Superior temporal gyrus (tissue), 1 donor: ENCODE data around the gene EPHA3.
A peak's percentile ranks its signal among the peaks of the same experiment; 100 is the strongest.

Experiments
- DNase-seq: peaks from one replicate; pipeline ENCODE4 v3.0.0-alpha.2; 2016; ENCODE audit errors: extremely low spot score

The EPHA3 gene

DNA sequence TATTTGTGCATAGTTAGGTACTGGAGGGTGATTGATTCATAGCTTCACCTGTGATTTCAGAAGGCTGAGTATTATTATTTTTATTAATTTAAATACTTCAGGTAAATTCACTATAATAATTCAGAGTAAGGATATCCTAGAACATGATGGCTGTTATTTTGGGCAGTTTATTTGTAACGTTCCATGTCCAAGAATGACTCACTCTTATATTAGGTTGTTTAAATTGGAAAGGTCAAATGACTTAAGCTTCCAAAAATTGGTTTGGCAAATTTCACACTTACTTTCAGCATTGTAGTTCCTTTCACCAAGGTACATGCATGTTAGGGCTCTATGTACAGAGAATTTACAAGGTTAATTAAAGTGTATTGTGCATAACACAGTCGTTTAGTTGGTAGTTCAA lies 120.2 kb downstream of the EPHA3 start:
- DNase-seq, result no peak

DNA sequence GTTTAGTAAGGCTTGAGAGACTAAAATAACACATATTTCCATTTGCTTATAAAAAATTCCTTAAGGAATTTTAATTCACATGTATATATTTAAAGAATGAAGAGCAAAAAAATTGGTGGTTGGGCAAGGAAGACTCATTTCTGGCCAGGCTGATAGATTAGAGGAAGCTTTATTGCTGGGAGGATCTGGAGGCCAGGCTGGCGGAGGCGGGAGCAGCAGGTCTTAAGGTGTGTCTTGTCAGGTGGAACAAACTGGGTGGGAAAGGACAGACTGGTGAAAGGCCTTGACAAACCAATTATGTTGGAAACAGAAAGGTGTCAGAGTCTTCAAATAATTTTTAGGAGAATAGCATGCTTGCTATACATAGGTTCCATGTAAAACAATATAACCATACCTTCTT lies 124.7 kb downstream of the EPHA3 start:
- no peak for DNase-seq

DNA sequence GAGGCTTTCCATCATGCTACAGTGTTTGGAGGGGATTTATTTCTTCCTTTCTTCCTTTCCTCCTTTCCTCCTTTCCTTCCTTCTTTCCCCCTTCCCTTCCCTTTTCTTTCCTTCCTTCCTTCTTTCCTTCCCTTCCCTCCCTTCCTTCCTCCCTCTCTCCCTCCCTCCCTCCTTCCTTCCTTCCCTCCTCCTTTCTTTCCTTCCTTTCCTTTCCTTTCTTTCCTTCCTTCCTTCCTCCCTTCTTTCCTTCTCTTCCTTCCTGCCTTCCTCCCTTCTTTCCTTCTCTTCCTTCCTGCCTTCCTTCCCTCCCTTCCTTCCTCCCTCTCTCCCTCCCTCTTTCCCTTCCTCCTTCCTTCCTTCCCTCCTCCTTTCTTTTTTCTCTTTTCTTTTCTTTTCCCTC lies 127.2 kb downstream of the EPHA3 start:
- no peak for DNase-seq

DNA sequence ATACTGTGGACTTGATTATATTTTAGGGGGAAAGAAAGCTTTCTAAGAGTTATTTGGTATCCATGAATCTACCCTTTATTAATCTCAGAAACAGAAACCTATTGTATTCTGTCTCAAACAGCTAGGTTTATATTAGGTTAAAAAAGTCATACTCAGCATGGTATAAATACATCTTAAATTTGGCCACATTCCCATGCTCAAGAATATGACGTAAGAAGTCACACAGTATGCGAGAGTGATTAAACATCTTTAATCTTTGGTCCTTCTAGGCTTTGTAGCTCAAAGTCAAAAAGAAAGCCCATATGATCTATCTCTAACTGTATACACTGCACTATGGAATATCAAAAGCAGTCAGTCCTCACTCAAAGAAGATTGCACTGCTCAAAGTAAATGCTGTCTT lies 131.4 kb downstream of the EPHA3 start:
- DNase-seq, result no peak

DNA sequence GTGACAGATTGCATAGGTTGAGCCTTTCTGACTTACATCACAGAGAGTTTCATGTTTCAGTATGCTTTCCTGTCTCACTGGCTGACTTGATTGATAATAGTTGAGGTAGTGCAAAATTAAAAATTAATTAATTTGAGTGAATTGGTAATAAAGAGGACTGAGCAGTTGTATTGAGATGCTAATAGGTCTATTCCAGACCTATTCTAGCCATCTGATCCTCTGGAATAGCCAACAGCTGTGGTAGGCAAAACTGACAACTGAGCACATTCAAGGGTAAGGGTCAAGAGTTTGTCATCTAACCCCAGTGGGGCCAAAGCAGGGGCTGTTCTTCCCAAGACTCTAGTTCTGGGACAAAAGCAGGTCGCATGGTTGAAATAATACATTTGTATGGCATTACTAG lies 132.4 kb downstream of the EPHA3 start:
- no peak for DNase-seq

DNA sequence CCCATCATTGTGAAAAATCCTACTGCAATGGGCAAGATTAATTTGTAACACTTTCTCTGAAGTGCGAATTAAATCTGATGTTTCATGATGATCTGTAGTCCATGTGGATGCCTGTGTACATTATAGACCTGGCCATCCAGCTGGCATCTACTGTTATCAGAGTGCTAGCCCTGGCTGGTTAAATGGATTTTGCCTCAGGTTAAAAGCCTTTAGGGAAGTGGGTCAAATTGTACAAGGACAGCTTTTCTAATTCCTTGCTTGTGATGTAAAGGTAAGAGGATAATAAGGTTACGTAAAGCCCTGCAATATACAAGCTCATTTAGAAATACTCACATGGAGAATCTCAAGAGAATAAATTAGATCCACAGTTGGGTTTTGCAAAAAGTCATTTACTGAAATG lies 138.2 kb downstream of the EPHA3 start:
- no peak for DNase-seq

DNA sequence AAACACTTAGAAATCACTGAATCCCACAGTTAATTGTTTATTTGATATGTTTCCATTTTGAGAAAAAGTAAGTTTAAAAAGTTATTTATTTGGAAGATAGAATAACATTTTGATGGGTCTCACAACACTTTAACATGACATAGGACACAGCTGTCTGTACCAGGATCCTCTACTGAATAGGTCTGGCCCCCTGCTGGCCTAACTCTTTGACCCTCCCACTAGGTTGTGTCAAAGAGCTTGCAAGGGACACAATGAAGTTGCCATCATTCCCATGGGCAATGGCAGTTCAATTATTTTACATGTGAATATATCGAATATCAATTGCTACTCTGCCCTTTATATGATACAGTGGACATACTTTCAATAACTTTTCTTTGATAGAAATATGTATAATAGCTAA lies 138.9 kb downstream of the EPHA3 start:
- DNase-seq, result no peak

DNA sequence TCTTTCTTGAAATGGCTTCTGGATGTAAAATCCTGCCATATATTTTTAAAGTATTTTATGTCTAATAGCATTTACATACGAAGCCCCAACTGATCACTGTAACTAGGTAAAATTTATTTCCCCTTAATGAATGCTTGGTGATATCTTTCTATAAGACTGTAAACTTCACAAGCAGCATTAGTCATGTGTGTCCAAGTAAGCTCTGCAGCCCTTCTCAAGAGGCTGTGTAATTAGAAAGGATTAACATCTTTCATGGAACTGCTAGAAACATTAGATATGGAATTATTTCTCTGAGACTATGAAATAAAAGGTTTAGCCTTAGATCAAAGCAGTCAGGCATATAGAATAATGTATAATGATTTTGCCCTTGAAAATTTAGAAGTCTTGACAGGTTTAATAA lies 143.3 kb downstream of the EPHA3 start:
- no peak for DNase-seq

DNA sequence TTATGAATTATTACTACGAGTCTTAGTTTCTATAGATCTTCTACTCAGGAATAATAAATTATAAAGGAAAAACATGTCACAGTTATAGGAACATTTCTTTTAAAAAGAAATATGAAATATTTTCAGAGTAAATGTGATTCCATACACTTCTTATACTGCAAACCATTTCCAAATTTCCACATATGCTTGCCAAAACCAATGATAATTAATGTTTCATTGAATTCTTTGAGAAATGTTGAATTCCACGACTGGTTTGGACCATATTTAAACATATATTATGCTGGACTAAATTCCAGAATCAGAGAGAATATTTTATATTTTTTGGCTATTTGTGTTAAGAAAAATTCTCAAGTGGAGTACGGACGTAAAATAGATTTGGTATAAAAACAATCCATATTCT lies 144.6 kb downstream of the EPHA3 start:
- no peak for DNase-seq

DNA sequence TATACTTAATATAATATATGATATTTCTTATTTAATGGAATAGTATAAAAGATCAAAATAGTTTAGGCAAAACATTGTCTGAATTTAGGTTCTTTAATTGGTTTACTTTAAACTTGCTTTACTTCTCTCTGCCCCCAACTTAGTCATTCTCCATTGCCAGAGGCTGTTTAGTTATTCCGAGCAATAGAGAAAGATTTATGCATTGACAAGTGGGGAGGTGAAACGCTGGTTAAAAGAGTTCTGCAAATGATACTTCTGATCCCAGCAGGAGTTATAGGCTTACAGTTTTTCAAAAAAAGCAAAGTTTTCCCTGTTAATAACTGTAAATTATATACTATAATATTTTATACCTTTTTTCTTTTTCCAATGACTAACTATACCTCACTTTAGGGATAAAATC lies 145.4 kb downstream of the EPHA3 start:
- DNase-seq, result no peak

DNA sequence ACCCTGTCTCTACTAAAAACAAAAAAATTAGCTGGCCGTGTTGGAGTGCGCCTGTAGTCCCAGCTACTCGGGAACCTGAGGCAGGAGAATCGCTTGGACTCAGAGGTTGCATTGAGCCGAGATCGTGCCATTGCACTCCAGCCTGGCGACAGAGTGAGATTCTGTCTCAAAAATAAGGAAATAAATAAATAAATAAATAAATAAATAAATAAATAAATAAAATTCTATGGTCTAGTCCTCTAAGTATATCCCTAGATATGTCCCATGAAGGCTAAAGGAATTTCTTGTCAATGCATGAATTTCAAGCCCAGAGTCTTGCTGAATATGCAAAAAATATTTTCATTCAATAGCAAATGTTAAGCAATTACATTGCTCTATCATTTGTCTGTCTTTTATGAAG lies 149.0 kb downstream of the EPHA3 start:
- DNase-seq, result no peak

DNA sequence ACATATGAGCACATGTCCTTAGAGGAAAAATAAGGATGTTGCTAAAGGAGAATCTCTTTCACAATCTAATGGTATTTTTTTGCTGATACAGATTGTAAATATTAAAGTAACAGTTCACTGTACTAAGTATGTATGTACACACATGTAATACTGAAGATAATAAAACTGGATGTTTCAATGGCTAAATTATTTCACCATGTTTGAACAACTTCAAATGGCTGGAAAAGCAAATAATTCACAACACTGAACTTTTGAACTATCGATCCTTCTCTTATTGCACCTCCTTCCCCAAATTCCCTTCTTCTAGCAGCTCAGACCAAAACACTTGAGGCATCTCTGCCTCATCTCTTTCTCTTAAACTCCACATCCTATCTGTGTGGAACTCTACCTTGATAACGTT lies 149.5 kb downstream of the EPHA3 start:
- DNase-seq, result no peak

DNA sequence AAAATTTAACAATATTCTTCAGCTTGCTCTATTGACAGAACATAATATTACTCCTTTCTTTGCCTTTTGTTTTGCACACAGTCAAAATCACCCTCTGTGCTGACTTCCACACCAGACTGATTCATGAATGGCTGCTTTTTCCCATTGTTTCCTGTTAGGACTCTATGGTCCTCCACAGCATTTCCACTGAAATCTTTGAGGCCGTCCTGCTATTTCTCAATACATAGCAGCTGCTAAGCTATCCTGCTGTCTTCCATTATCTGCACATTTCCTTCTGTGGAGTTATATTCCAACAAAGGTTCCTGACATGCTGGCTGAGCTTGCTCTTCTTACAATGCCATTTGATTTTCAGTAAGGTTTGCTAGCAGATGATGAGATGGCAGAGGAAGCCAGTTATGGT lies 153.3 kb downstream of the EPHA3 start:
- DNase-seq, result peak; percentile 57

DNA sequence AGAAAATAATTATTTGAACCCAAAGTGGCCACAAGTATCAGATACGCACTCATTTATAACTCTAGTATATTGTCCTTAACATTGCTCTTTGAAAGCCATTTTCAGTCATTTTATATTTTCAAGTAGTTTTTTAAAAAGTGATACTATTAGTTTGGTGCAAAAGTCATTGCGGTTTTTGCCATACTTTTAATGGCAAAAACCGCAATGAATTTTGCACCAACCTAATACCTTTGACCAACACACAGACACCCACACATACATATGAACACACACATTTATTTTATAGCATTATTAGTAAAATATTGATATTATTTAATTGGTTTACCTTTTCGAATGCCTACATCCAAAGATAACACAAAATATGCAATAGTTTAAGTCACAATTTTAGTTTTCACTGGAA lies 154.3 kb downstream of the EPHA3 start:
- DNase-seq, result no peak

DNA sequence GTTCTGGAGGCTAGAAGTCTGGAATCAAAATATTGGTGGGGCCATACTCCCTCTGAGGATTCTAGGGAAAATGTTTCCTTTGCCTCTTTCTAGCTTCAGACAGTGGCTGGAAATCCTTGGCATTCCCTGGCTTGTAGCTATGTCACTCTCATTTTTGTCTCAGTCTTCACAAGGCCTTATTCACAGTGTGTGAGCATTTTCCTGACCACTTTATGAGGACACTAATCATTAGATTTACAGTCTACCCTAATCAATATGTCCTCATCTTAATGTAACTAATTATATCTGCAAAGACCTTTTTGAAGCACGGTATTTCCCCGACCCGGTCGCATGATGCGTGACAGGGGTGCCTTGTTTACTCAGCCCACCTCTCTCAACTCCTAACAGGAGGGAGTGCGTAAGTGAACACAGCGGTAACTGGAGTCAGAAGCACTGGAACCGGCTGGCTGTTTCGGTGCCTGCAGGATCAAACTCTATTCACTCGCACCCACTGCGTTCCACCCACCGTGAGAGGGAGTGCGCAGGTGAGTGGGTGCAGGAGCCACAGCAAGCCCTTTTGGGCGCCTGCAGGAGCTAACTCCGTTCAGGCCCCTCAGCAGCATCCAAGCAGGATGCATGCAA lies 155.0 kb downstream of the EPHA3 start:
- no peak for DNase-seq

DNA sequence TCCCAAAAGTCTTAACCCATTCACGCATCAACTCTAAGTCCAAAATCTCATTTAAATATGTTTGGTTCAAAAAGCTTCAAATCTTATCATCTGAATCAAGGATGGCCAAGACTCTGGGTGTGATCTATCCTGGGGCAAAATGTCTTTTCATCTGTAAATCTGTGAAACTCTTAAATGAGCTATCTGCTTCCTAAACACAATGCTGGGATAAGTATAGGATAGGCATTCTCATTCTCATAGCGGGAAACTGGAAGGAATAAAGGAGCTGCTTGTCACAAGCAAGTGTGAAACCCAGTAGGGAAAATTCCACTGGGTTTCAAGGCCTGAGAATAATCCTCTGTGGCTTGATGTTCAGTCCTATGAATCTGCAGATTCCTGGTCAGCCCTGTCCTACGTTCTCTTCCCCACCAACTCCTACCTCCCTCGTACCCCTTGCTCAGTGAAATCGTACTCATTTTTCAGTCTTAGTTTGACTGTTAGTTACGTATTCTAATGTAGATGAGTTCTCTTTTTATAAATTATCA lies 156.7 kb downstream of the EPHA3 start:
- no peak for DNase-seq

DNA sequence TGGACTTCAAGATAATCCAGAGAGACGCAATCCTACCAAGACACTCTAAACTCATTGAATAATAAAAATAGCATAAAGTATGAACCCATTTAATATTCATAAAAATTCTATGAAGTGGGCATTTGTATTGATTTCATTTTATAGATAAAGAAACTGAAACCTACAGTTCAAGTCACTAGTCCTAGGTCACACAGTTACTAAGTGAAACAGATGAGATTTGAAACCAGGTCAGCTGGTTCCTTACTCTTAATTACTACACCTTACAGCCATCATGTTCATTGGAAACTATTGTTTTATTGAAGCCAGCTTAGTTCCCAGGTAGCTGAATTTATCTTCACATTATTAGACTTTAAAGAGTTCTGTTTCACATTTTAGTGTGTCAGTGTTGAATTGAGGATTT lies 158.7 kb downstream of the EPHA3 start:
- DNase-seq, result no peak

DNA sequence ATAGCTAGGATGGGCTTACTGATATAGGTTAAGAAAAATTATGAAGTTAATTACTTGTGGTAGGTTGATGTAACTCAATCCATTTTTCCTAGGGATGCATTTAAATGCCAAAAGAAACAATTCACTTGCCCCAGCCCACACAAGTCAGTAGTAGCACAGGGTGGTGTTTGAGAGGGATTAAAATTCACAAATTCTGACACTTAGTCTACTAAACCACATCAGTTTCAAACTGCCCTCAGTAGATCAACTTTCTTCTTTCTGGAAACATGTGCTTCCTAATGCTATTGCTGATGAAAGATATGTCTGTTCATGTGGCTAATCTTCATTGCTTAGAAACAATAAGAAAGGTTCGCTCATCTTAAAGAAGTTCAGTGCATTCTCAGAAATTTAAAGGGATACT lies 160.6 kb downstream of the EPHA3 start:
- DNase-seq, result no peak

DNA sequence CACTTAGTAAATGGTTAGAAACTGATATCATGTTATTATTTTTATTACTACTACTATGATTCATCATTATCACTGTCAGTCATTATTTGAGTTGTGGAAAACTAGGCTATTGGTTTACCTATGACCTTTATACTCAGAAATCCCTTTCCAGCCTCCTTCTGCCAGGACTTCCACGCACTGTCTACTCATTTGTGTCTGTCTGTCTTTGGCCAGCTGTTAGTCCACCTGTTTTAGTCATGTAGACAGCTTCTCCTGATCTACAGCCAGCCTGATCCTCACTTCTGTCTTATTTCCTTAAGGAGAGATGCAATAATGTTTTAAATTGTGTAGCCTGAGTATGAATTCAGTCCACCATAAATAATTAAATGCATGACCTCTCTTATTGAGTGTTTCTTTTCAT lies 162.8 kb downstream of the EPHA3 start:
- DNase-seq, result no peak

DNA sequence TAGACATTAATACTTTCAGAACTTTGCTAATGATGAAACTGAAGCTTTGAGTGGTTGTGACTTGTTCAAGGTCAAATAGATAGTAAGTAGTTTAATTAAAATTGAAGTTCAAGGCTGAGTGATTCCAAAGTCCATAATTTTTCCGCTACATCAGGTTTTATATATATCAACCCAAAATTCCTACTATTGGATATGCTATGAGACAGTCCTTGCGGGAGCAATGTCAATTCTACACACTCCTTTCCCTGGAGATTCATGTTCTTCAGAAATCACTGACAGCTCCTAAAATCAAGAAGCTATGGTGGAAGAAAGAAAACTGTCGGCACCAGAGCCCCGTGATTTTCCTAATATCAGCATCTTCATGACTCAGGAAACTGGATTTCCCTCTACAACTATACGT lies 167.6 kb downstream of the EPHA3 start:
- DNase-seq, result no peak

DNA sequence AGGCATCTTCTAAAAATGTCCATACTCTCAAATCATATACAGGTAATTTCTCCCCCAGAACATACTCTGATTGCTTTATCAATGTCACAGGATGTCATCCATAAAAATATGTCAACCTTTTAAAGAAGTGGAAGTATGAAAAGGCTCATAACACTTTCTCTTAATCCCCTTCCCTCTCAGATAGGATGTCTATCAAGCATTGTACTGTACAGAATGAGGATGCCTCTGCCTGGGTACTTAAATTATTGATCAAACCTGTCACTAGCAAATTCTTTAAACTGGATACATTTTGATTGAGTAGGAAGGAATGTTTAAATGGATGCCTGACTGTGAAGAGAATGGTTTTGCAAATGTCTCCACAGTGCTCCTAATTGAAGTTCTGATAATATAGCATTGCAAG lies 168.7 kb downstream of the EPHA3 start:
- no peak for DNase-seq

DNA sequence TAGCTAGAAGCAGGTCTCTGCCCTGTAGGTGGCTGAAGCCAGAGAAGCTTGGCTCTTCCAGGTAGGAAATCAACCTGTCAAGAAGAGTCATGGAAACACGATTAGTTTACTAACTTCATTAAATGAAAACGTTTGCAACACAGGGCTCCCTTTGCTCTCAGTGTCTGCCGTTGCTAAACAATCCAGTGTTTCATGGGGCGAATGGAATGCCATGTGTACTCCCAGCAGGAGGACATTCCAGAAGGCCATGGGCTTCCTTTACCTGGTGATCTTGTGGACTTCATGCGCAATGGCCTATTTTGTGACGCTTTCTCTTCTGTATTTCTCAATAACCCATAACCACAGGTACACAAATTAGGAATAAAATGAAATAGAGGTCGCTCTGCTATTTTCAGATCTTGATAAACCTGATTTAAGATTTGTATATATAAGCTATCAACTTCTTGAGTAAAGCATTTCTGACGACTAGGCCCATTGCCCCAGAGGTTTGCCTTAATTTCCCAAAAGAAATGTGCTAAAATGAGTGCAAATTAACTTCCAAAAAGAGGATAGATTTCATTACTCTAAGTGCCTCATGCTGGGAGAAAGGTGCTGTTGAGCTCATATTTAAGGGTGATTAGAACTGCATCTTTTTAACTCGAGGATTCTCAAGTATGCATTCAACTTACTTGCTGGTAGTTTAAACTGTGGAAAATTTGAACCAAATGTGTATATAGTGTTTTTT lies 171.0 kb downstream of the EPHA3 start:
- no peak for DNase-seq

DNA sequence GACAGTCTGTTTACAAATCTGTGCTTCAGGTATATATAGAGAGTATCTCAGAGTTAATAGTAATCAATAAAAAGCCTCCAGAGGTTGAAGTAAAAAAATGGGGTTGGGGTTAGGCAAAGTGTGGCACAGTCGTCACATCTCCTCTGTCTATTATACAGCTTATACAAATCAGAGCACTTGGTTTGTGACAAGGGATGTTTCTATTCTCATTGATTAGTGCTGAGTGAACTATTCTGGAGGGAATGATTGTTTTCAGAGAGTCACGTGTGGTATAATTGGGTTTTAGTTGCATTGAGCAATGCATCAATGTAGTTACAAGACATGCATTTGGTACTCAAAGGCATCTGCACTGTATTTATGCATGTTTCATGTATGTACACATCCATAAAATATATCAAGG lies 172.9 kb downstream of the EPHA3 start:
- DNase-seq, result no peak
